Measurements from ENCODE around the gene APRT.
A peak's percentile ranks its signal among the peaks of the same experiment; 100 is the strongest.
"Not testable (repeated sequence)": the region's sequence is repeated elsewhere in the genome, so short reads cannot be mapped to it uniquely, and the experiment has no call there.

Gene APRT

GRCh38 chr16:88772871-88773811 is 38.6 kb downstream of the APRT start:
- peak; percentile 75 for DNase-seq (ENCODE audit: low spot score)

GRCh38 chr16:88771781-88772180 is 39.9 kb downstream of the APRT start:
- not testable (repeated sequence) for DNase-seq (ENCODE audit: low spot score)

GRCh38 chr16:88771294-88771772 is 40.4 kb downstream of the APRT start:
- DNase-seq (ENCODE audit: low spot score), result no peak

DNA sequence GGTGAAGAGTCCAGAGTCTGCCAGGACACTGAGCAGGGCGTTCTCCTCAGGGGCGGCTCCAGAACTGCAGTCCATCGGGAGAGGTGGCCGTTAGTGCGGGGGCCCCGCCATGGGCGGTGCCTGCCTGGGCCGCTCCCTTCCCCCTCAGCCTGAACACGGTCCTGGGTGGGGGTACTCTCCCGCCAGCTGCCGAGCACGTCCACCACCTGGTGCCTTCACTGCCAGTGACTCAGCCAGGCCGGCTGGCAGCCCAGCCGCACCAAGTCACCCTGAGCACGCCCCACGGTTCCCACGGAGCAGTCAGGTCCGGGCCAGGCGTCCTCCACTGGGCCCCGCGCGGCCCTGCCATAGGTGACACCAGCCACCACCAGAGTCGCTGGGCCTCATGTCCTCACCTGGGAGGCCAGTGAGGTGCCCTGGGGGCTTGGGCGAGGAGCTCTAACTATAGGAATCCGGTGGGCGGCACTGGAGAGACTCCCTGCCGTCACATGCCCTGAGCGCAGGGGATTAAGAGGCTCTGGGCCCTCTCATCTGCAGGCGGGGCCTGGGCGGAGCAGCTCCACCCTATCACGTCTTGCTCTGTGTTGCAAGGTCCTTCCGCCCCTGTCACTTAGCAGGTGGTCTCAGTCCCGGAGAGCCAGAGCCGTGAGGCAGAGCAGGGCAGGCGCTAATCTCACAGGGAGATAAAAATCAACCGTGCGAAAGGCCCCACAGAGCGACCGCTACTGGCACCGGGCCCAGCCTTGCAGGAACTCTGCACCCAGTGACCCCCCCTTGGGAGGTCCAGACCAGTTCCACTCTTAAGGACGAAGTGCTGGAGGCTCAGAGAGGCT is 41.1 kb downstream of the APRT start:
- DNase-seq (ENCODE audit: low spot score), result peak; percentile 89

DNA sequence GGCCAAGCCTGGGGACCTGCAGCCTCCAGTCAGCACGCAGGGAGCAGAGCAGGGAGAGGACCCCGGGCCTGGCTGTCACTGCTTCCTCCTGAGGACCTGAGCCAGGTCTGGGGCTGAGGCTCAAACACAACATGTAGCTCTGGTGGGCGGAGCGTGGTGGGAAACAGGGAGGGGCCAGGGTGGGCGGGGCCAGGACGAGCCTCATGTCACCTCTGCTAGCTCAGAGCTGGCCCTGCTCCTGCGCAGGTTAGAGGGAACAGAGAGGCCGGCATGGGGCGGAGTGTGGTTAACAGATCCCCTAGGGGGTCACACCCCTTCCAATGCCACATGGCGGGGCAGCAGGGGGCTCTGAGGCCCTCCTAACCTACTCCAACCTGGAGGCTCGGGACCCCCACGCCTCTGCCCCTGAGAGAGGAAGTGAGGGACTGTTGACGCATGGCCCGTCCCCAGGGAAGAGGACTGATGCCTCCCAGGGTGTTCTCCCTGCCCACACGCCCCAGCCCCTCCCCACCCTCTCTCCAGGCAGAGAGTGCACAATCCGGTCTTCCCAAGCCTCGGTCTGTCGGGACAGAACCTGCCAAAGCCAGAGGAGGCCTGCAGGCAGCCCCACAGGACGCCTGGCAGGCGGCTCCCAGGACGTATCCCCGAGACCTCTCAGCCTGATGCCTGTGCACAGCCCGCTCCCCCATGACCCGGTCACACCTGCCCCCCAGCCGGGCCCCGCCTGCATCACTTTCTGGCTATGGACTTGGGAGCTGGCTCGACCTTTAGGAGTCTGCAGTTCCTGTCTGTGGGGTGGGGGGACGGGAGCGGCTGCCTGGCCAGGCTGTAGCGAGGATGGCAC is 41.9 kb downstream of the APRT start:
- peak; percentile 85 for DNase-seq (ENCODE audit: low spot score)

DNA sequence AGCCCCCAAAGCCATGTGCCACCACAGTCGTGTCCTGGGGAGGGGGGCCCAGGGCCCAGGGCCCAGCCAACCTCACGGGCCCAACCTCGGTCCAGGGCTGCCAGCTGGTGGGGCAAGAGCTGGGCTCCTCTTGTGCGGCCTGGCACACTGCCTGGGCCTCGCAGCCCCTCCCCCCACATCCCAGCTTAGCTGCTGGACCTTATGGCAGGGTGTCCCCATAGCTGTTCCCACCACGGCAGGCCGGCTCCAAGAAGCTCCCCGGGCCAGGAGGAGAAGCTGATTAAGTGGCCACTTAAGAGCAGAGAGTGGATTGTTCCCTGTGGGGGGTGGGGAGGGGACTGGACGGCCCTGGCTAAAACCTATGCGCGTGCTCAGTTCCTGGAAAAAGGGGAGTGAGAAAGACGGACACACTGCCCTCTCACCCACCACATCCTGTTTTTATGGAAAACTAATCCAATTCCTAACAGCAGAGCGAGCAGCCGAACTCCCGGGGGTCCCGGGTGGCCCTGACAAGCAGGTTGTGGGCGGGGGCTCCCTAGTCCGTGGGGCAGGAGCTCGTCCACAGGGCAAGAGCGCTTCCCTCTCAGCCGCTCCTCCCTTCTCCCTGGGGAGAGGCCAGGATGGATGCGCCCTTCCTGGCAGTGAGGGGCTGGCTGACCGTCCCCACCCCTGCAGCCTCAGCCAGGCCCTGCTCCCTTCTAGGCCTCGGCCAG is 43.5 kb downstream of the APRT start:
- peak; percentile 71 for DNase-seq (ENCODE audit: low spot score)

DNA sequence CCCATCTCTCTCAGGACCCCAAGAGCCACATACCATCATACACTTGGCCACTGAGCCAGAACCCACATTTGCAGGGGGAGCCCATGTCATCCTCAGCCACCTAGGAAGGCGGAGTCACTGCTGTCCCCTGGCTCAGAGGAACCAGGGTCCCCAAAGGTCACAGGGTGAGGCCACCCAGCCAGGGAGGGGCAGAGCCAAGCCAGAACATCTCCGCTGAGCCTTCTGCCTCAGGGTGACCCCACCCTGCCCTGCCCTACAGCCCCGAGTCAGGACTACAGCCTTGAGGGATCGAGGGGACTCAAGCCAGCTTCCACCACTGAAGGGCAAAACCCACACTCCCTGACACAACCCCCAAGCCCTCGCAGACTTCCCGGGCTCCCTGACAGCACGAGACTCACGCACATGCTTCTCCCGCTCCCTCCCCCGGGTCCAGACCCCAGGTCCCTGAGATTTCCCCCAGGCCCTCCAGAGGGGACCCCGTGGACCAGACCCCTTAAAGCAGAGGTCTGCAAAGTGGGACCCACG is 44.1 kb downstream of the APRT start:
- no peak for DNase-seq (ENCODE audit: low spot score)

- DNase-seq (ENCODE audit: low spot score), result no peak
These were observed 44.8 kb downstream of the APRT start for GRCh38 chr16:88766975-88767374.

DNA sequence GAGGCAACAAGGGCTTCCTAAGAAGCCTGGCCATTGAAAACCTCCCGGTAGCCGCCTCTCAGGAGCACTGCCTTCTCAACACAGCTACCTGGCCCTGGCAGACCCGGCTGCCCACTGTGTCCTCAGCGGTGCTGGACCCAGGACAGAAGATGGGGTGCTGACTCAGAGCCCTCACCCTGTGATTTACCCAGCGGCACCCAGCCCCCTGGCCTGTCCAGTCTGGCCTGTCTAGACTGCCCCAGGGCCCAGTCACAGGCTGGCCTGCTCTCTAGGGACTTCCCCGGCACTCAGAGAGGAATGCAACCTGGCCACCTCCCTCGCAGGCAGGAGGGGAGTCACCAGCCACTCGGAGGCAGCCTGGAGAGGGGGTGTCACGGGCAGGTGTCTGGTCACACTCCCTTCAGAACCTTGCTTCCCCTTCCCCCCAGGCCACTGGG is 46.8 kb downstream of the APRT start:
- DNase-seq (ENCODE audit: low spot score), result no peak

GRCh38 chr16:88764080-88764479 is 47.6 kb downstream of the APRT start:
- DNase-seq (ENCODE audit: low spot score), result no peak

- DNase-seq (ENCODE audit: low spot score), result no peak
These were observed 48.1 kb downstream of the APRT start for GRCh38 chr16:88763502-88764053.

DNA sequence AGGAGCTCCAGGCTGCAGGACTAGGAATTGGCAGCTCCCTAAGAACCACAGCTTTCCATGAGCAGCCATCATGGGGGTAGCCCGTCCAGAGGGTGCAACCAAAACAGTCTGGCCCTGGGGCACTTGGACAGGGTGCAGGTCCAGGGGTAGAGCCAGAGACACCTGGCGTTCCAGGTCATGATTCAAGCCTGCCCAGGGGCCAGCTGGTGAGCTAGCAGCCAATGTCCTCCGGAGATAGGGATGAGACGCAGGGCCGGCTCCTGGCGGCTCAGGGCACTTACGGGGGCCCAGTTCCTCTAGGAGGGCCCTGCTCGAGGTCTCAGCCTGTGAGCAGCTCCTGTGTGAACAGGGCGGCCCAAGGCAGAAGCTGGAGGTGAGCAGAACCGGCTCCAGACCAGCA is 48.8 kb downstream of the APRT start:
- no peak for DNase-seq (ENCODE audit: low spot score)

DNA sequence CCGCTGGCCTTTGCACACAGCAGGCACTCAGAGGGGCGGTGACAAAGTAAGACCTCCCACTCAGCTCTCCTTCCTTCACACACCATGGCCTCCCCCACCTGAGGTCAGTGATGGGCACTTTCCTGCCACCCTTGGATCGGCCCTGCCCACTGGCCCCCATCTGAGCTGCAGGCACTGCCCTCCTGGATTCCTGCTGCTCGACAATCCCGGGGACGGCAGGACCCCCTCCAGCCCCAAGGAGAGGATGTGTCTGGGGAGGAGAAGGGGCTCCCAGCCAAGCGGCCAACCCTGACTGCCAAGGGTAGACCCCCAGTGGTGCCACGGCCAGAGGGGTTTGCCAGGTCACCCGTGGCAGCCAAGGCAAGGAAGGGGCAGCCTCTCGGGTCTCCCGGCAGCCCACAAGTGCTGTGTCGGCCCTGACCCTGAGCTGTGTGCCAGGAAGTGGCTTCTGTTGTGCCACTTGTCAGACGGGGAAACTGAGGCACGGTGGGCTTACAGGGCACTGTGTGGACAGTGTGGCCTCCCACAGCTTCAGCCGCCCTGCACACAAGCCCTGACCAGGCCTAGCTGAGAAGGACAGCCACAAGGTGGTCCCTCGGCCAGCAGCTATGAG is 49.4 kb downstream of the APRT start:
- DNase-seq (ENCODE audit: low spot score), result no peak

DNA sequence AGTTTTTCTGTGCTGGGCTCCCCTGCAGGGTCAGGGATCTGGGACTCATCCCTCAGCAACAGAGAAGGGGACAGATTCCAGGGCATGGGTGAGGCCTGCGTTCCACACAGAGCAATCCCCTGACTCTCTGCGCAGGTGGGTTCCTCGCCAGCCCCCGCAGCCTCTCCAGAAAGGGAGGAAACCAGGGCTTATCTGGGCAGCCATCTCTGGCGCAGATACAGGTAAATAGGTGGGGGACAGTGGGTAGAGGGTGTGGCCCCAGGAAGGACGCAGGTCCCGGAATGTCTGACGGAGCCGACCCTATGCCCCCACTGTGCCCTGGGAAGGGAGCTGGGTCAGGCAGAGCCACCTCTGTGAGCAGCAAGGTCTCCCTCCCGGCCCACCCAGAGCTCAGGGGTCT is 49.9 kb downstream of the APRT start:
- no peak for DNase-seq (ENCODE audit: low spot score)

DNA sequence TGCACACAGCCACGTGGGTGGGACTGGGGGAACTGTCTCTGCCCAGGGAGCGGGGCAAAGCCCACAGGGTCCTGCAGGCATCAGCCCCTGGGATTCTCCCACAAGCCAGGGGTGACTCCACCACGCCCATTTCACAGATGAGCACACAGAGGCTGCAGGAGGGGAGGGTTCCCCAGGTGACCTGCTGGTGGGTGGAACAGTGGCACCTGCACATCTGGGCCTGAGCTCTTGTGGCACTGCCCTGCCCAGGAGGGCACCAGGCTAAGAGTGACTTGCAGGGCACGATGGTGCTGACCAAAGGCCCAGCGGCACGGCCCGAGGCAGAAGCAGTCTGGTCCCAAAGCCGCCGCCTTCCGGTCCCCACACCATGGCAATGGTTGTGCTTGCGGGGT is 50.6 kb downstream of the APRT start:
- DNase-seq (ENCODE audit: low spot score), result no peak

GRCh38 chr16:88760424-88761142 is 51.1 kb downstream of the APRT start:
- DNase-seq (ENCODE audit: low spot score), result no peak

GRCh38 chr16:88759976-88760350 is 51.8 kb downstream of the APRT start:
- no peak for DNase-seq (ENCODE audit: low spot score)

Measured in D341Med (cell line).